Tibial nerve (tissue), 4 donors: ENCODE results near the gene RPS23. TPM values are rescaled to one million over a fixed set of nuclear protein-coding genes. Genes with fewer than 3 reads are reported as not detected.

Source experiments
- DNase-seq, 2 donors: peaks; one replicate each; pipeline ENCODE4 v3.0.0-alpha.2; 2019; ENCODE audit warnings: low spot score in 2 of 2
- H3K27ac ChIP-seq, 4 donors: fragments of 200-600 bp; sonication (generic) in 3 of 4; one replicate each; pipeline ENCODE4 v1.5.1; 2017 to 2019; ENCODE audit warnings: mild to moderate bottlenecking in 1 of 4
- H3K27me3 ChIP-seq, 2 donors: fragments of 200-600 bp; sonication (generic) in 1 of 2; one replicate each; pipeline versions ENCODE4 v1.5.1 to v1.6.0; 2017 to 2019
- H3K36me3 ChIP-seq, 3 donors: fragments of 200-600 bp; sonication (generic); one replicate each; pipeline ENCODE4 v1.5.1; 2018 to 2019
- H3K4me1 ChIP-seq, 4 donors: fragments of 200-600 bp; sonication (generic) in 3 of 4; one replicate each; pipeline ENCODE4 v1.5.1; 2017 to 2019
- H3K4me3 ChIP-seq, 4 donors: fragments of 200-600 bp; sonication (generic) in 3 of 4; one replicate each; pipeline ENCODE4 v1.5.1; 2017 to 2019; ENCODE audit warnings: mild to moderate bottlenecking in 1 of 4, moderate library complexity in 1 of 4
- H3K9me3 ChIP-seq, 4 donors: fragments of 200-600 bp; sonication (generic) in 3 of 4; one replicate each; pipeline ENCODE4 v1.5.1; 2017 to 2019
- CTCF ChIP-seq, 5 experiments: fragments of 200-600 bp in 3 of 5; fragments of 450-650 bp in 2 of 5; sonication (generic) in 3 of 5; IDR thresholded peaks; one replicate each; pipeline ENCODE4 v1.5.1; 2016 to 2019; ENCODE audit warnings: antibody characterized with exemption in 5 of 5, mild to moderate bottlenecking in 3 of 5, moderate library complexity in 2 of 5
- EP300 ChIP-seq, 2 donors: sonication (generic); formaldehyde crosslinking; IDR thresholded peaks; one replicate each; pipeline ENCODE4 v1.6.1; 2017; ENCODE audit warnings: antibody characterized with exemption in 2 of 2, mild to moderate bottlenecking in 1 of 2
- POLR2A ChIP-seq, 2 donors: fragments of 450-650 bp; IDR thresholded peaks; one replicate each; pipeline ENCODE4 v1.6.1; 2017; ENCODE audit warnings: antibody characterized with exemption in 2 of 2, mild to moderate bottlenecking in 2 of 2, moderate library complexity in 2 of 2
- WGBS, 2 donors: methylation state at CpG; one replicate each; pipeline ENCODE4 v1.1.5; 2018; 5-methylcytosine and 5-hydroxymethylcytosine counted together
- total RNA-seq, 4 donors: library from RNA; depleted of rRNA; stranded (reverse); fragments of >200 nt; gene quantifications; one replicate each; pipeline ENCODE4 v1.1.0, GENCODE V29; 2016

RPS23 gene
- total RNA-seq, 4 donors from 2014 or later: 1,823 to 2,213 (median 2,095) TPM

- Histone ChIP-seq H3K4me3 (no peak overlapping the region), H3K27ac (no peak overlapping the region), H3K4me1 (peaks cover 0 to 7% (median 0%) of the 10 kb centered on the region in 4 donors), H3K9me3 (no peaks in the 10 kb centered on the region), H3K36me3 (peaks cover 0 to 52% (median 0%) of the 10 kb centered on the region in 3 donors), H3K27me3 (no peaks in the 10 kb centered on the region)
- WGBS, 2 donors: 82 to 89% methylated on average over 4 of the region's 4 CpGs
- TF ChIP-seq EP300 (IDR thresholded peaks at IDR 0.05): no peak
- TF ChIP-seq CTCF (IDR thresholded peaks at IDR 0.05): no peak
- no peak for TF ChIP-seq POLR2A (IDR thresholded peaks at IDR 0.05)
- no peak for DNase-seq
These were observed 31.0 kb upstream of the RPS23 start for GRCh38 chr5:82309091-82309531.

- no peaks in the 10 kb centered on the region for H3K27me3 ChIP-seq
- WGBS, 2 donors: 95 to 100% methylated on average over 1 of the region's 1 CpG
These were observed 30.3 kb upstream of the RPS23 start for GRCh38 chr5:82308416-82308815.

GRCh38 chr5:82307451-82307850 is 29.3 kb upstream of the RPS23 start:
- Histone ChIP-seq H3K9me3 (no peaks in the 10 kb centered on the region), H3K4me3 (no peak overlapping the region), H3K27me3 (no peaks in the 10 kb centered on the region), H3K36me3 (peaks cover 0 to 49% (median 0%) of the 10 kb centered on the region in 3 donors), H3K27ac (no peak overlapping the region), H3K4me1 (peaks cover 0 to 1% (median 0%) of the 10 kb centered on the region in 4 donors)
- no peak for DNase-seq
- no peak for TF ChIP-seq EP300 (IDR thresholded peaks at IDR 0.05)
- no peak for TF ChIP-seq CTCF (IDR thresholded peaks at IDR 0.05)
- no peak for TF ChIP-seq POLR2A (IDR thresholded peaks at IDR 0.05)
- 54 to 63% methylated on average over 3 of the region's 3 CpGs for WGBS, 2 donors

More at GRCh38 chr5:82308416-82308815, 30.3 kb upstream of the RPS23 start:
- Histone ChIP-seq H3K4me3 (no peak overlapping the region), H3K36me3 (peaks cover 0 to 50% (median 0%) of the 10 kb centered on the region in 3 donors), H3K27ac (no peak overlapping the region), H3K4me1 (peaks cover 0 to 7% (median 0%) of the 10 kb centered on the region in 4 donors), H3K9me3 (no peaks in the 10 kb centered on the region)
- DNase-seq: no peak
- no peak for TF ChIP-seq POLR2A (IDR thresholded peaks at IDR 0.05)
- no peak for TF ChIP-seq EP300 (IDR thresholded peaks at IDR 0.05)
- no peak for TF ChIP-seq CTCF (IDR thresholded peaks at IDR 0.05)

GRCh38 chr5:82306151-82306550 is 28.0 kb upstream of the RPS23 start:
- H3K36me3 ChIP-seq: peaks cover 0 to 45% (median 0%) of the 10 kb centered on the region in 3 donors
- WGBS, 2 donors: 63 to 70% methylated on average over 2 of the region's 2 CpGs
- H3K4me1 ChIP-seq: no peaks in the 10 kb centered on the region
- H3K27me3 ChIP-seq: no peaks in the 10 kb centered on the region
- no peak for DNase-seq
- H3K27ac ChIP-seq: no peak overlapping the region
- TF ChIP-seq CTCF (IDR thresholded peaks at IDR 0.05): no peak
- no peak for TF ChIP-seq EP300 (IDR thresholded peaks at IDR 0.05)
- no peak for TF ChIP-seq POLR2A (IDR thresholded peaks at IDR 0.05)
- no peak overlapping the region for H3K4me3 ChIP-seq
- no peaks in the 10 kb centered on the region for H3K9me3 ChIP-seq

GRCh38 chr5:82301190-82301589 is 23.0 kb upstream of the RPS23 start:
- H3K27ac ChIP-seq: no peak overlapping the region
- 93 to 98% methylated on average over 3 of the region's 3 CpGs for WGBS, 2 donors
- H3K4me1 ChIP-seq: no peaks in the 10 kb centered on the region
- H3K27me3 ChIP-seq: no peaks in the 10 kb centered on the region
- no peak for DNase-seq
- TF ChIP-seq EP300 (IDR thresholded peaks at IDR 0.05) (no peak), POLR2A (IDR thresholded peaks at IDR 0.05) (no peak), CTCF (IDR thresholded peaks at IDR 0.05) (no peak)
- H3K4me3 ChIP-seq: no peak overlapping the region
- peaks cover 0 to 16% (median 0%) of the 10 kb centered on the region in 3 donors for H3K36me3 ChIP-seq
- H3K9me3 ChIP-seq: no peaks in the 10 kb centered on the region
